Measurements from ENCODE around the gene COX5A.

- TF ChIP-seq CTCF (conservative IDR thresholded peaks at IDR 0.05 in 1 of 2, IDR thresholded peaks at IDR 0.05 in 1 of 2; ENCODE audit: extremely low read depth in 1 of 2, insufficient read depth in 1 of 2, low read depth in 1 of 2, low read length in 2 of 2) (peak; percentile 9 to 22), EZH2 (IDR thresholded peaks at IDR 0.05; ENCODE audit: borderline replicate concordance, low read length) (no peak)
These were observed 38.3 kb upstream of the COX5A start for GRCh38 chr15:74976159-74976558.

Data from mammary epithelial cell (primary cell).